Left renal pelvis (tissue), 4 donors: Measurements from ENCODE around the gene EXOC2. TPM values are rescaled to one million over a fixed set of nuclear protein-coding genes. Genes with fewer than 3 reads are reported as not detected.
"Not testable (repeated sequence)": the region's sequence is repeated elsewhere in the genome, so short reads cannot be mapped to it uniquely, and the experiment has no call there.

Experiments used
- DNase-seq, 4 donors: peaks; one replicate each; pipeline ENCODE4 v3.0.0-alpha.2; 2013; ENCODE audit warnings: low read depth in 4 of 4, low spot score in 3 of 4
- polyA plus RNA-seq, 4 donors: library from polyadenylated mRNA; unstranded; fragments of 120-200 nt; gene quantifications; one replicate each; pipeline ENCODE4 v1.2.1, GENCODE V29; 2013; ENCODE audit not compliant: insufficient read length in 4 of 4

The EXOC2 gene
- polyA plus RNA-seq, 4 donors: 16.3 to 25.7 (median 23.6) TPM

GRCh38 chr6:641225-641985 lies 51.5 kb downstream of the EXOC2 start:
- no peak for DNase-seq

- DNase-seq: no peak
Measured at GRCh38 chr6:636488-636887, 56.5 kb downstream of the EXOC2 start.

GRCh38 chr6:635233-635632 lies 57.7 kb downstream of the EXOC2 start:
- DNase-seq: no peak

- no peak for DNase-seq
Measured at GRCh38 chr6:633611-634010, 59.3 kb downstream of the EXOC2 start.

GRCh38 chr6:628766-629165 lies 64.2 kb downstream of the EXOC2 start:
- no peak for DNase-seq

GRCh38 chr6:626236-626635 lies 66.7 kb downstream of the EXOC2 start:
- DNase-seq: no peak

- DNase-seq: no peak
Measured at GRCh38 chr6:624979-625378, 68.0 kb downstream of the EXOC2 start.

GRCh38 chr6:622462-622861 lies 70.5 kb downstream of the EXOC2 start:
- DNase-seq: no peak

GRCh38 chr6:621931-622330 lies 71.0 kb downstream of the EXOC2 start:
- no peak for DNase-seq

GRCh38 chr6:620950-621349 lies 72.0 kb downstream of the EXOC2 start:
- no peak for DNase-seq

GRCh38 chr6:620166-620565 lies 72.8 kb downstream of the EXOC2 start:
- DNase-seq: no peak

- no peak for DNase-seq
Measured at GRCh38 chr6:617456-618100, 75.4 kb downstream of the EXOC2 start.

- DNase-seq: no peak
Measured at GRCh38 chr6:613981-614380, 79.0 kb downstream of the EXOC2 start.

- DNase-seq: no peak
Measured at GRCh38 chr6:611928-612327, 81.0 kb downstream of the EXOC2 start.

- DNase-seq: no peak
Measured at GRCh38 chr6:610882-611281, 82.1 kb downstream of the EXOC2 start.

- no peak for DNase-seq
Measured at GRCh38 chr6:609905-610304, 83.0 kb downstream of the EXOC2 start.

GRCh38 chr6:606829-607379 lies 86.0 kb downstream of the EXOC2 start:
- no peak for DNase-seq

- DNase-seq: not testable (repeated sequence)
Measured at GRCh38 chr6:605895-606294, 87.0 kb downstream of the EXOC2 start.

GRCh38 chr6:604579-604978 lies 88.4 kb downstream of the EXOC2 start:
- no peak for DNase-seq

- DNase-seq: no peak
Measured at GRCh38 chr6:603265-603664, 89.7 kb downstream of the EXOC2 start.

GRCh38 chr6:599576-600448 lies 93.1 kb downstream of the EXOC2 start:
- no peak for DNase-seq
